PC-9 (cell line): ENCODE results near the gene OR2AT4. TPM values are rescaled to one million over a fixed set of nuclear protein-coding genes. Genes with fewer than 3 reads are reported as not detected.

Experiments used
- BruUV-seq: library from RNA; stranded (reverse); fragments of 400-500 nt; replicated peaks from 2 replicates; lab custom pipeline; 2021; lab: Mats Ljungman, UMichigan
- CTCF ChIA-PET: fragments of 300-600 bp; sonication (Branson Sonifier 250); formaldehyde crosslinking; loops from one replicate; lab custom pipeline; 2022; ENCODE audit warnings: antibody characterized with exemption; lab: Charles Lee
- POLR2A ChIA-PET: fragments of 300-600 bp; sonication (Branson Sonifier 250); formaldehyde crosslinking; loops from one replicate; lab custom pipeline; 2022; ENCODE audit warnings: antibody characterized with exemption; ENCODE audit not compliant: unreplicated experiment; lab: Charles Lee
- DNase-seq, 2 experiments: peaks; one replicate each; pipeline versions ENCODE4 v3.0.0 to v3.0.0-alpha.2; 2015 to 2022; ENCODE audit warnings: mixed read lengths in 1 of 2
- H2AFZ ChIP-seq: fragments of 200-600 bp; sonication (generic); 2 replicates; pipeline ENCODE4 v1.8.1; 2017; ENCODE audit warnings: antibody characterized with exemption
- H3F3A ChIP-seq: fragments of 200-600 bp; sonication (generic); 2 replicates; pipeline ENCODE4 v1.8.1; 2017; ENCODE audit warnings: antibody characterized with exemption, mild to moderate bottlenecking, low read depth; ENCODE audit not compliant: insufficient read depth
- H3K27ac ChIP-seq: fragments of 200-600 bp; sonication (generic); 2 replicates; pipeline ENCODE4 v1.6.1; 2016; ENCODE audit warnings: mixed run types
- H3K27me3 ChIP-seq: fragments of 200-600 bp; sonication (generic); 2 replicates; pipeline ENCODE4 v1.6.1; 2016; ENCODE audit warnings: low read depth, mixed run types; ENCODE audit not compliant: insufficient read depth
- H3K36me3 ChIP-seq: fragments of 200-600 bp; sonication (generic); 2 replicates; pipeline ENCODE4 v1.6.1; 2016; ENCODE audit warnings: low read depth, mixed run types
- H3K4me1 ChIP-seq: fragments of 200-600 bp; sonication (generic); replicated peaks from 2 replicates; pipeline ENCODE4 v1.6.1; 2016; ENCODE audit warnings: mixed run types; ENCODE audit not compliant: insufficient read depth
- H3K4me2 ChIP-seq: fragments of 200-600 bp; sonication (generic); 2 replicates; pipeline ENCODE4 v1.6.1; 2017; ENCODE audit warnings: mixed run types
- H3K4me3 ChIP-seq: fragments of 200-600 bp; sonication (generic); 2 replicates; pipeline ENCODE4 v1.6.1; 2016; ENCODE audit warnings: mixed run types
- H3K79me2 ChIP-seq: fragments of 200-600 bp; sonication (generic); 2 replicates; pipeline ENCODE4 v1.6.1; 2017; ENCODE audit warnings: low read depth, mixed run types
- H3K9me2 ChIP-seq: fragments of 200-600 bp; sonication (generic); 2 replicates; pipeline ENCODE4 v1.8.1; 2017; ENCODE audit warnings: mild to moderate bottlenecking; ENCODE audit not compliant: insufficient read depth
- H3K9me3 ChIP-seq: fragments of 200-600 bp; sonication (generic); 2 replicates; pipeline ENCODE4 v1.8.1; 2016; ENCODE audit warnings: low read depth; ENCODE audit not compliant: insufficient read depth
- H4K20me1 ChIP-seq: fragments of 200-600 bp; sonication (generic); 2 replicates; pipeline ENCODE4 v1.8.1; 2017; ENCODE audit not compliant: insufficient read depth
- CTCF ChIP-seq: fragments of 200-600 bp; sonication (generic); conservative IDR thresholded peaks from 2 replicates; pipeline ENCODE4 v1.6.1; 2017; ENCODE audit warnings: mixed run types, antibody characterized with exemption, mild to moderate bottlenecking, moderate library complexity
- EZH2 ChIP-seq: fragments of 200-600 bp; sonication (generic); IDR thresholded peaks from 2 replicates; pipeline ENCODE4 v1.8.0; 2017; ENCODE audit warnings: antibody characterized with exemption, low read depth
- intact Hi-C: fragments of 100-400 bp; cut with micrococcal nuclease; formaldehyde crosslinking; loops from one replicate; pipeline ENCODE4 v1.10.0; 2022; ENCODE audit not compliant: unreplicated experiment
- total RNA-seq: library from RNA; stranded (reverse); gene quantifications from 2 replicates; pipeline ENCODE4 v1.2.3, GENCODE V29; 2021

Gene OR2AT4
- total RNA-seq, 1 experiment from 2014 or later: 0.11 TPM

DNA sequence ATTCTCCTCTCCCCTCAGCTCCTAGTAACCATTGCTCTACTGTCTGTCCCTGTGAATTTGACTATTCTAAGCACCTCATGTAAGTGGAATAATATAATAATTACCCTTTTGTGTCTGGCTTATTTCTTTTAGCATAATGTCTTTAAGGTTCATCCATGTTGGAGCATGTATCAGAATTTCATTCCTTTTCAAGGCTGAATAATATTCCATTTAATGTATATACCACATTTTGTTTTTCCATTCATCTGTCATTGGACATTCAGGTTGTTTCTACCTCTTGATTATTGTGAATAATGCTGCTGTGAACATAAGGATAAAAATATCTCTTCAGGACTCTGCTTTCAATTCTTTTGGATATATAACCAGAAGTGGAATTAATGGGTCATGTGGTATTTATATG lies 28.1 kb downstream of the OR2AT4 start:
- Histone ChIP-seq H4K20me1 (no peaks in the 10 kb centered on the region), H3K9me3 (no peaks in the 10 kb centered on the region), H2AFZ (no peak overlapping the region), H3K27me3 (peaks cover 23% of the 10 kb centered on the region), H3K27ac (no peak overlapping the region), H3K9me2 (no peaks in the 10 kb centered on the region; the same call in 1 of the 2 replicates), H3K4me2 (no peak overlapping the region), H3K36me3 (no peaks in the 10 kb centered on the region), H3K79me2 (no peaks in the 10 kb centered on the region), H3K4me3 (no peak overlapping the region), H3K4me1 (no peaks in the 10 kb centered on the region), H3F3A (no peaks in the 10 kb centered on the region)
- ChIA-PET POLR2A (no interaction called here), CTCF (no interaction called here)
- no TSS peak for BruUV-seq
- TF ChIP-seq EZH2 (no peak), CTCF (no peak)
- intact Hi-C loops: no loop called here
- DNase-seq: no peak

- intact Hi-C loops: no loop called here
- Histone ChIP-seq H3K4me3 (no peak overlapping the region), H3K9me3 (no peaks in the 10 kb centered on the region), H4K20me1 (no peaks in the 10 kb centered on the region), H3K27me3 (0 out of 2 replicates have a peak, but pooled peaks cover 5% of the 10 kb centered on the region), H3K4me2 (no peak overlapping the region), H3K79me2 (no peaks in the 10 kb centered on the region), H2AFZ (no peak overlapping the region), H3F3A (no peaks in the 10 kb centered on the region), H3K9me2 (no peaks in the 10 kb centered on the region; the same call in 1 of the 2 replicates), H3K4me1 (no peaks in the 10 kb centered on the region), H3K36me3 (no peaks in the 10 kb centered on the region), H3K27ac (no peak overlapping the region)
- BruUV-seq: no TSS peak
- POLR2A ChIA-PET: interaction anchor here (0.5 kb wide), 1 partner anchor 11 kb away, joined by 16 read pairs; no protein-coding TSS in a partner anchor
- no peak for DNase-seq
- no peak for TF ChIP-seq CTCF
- no peak for TF ChIP-seq EZH2
- CTCF ChIA-PET: no interaction called here
Observed at GRCh38 chr11:75066061-75066460, 30.6 kb downstream of the OR2AT4 start.

GRCh38 chr11:75063741-75064314 lies 32.8 kb downstream of the OR2AT4 start:
- Histone ChIP-seq H4K20me1 (no peaks in the 10 kb centered on the region), H3K4me2 (no peak overlapping the region), H3K4me1 (no peaks in the 10 kb centered on the region), H3K4me3 (no peak overlapping the region), H3K27ac (no peak overlapping the region), H2AFZ (peak overlapping the region; percentile 37; the same call in 1 of the 2 replicates), H3K36me3 (no peaks in the 10 kb centered on the region), H3K9me2 (no peaks in the 10 kb centered on the region; the same call in 1 of the 2 replicates), H3K27me3 (no peaks in the 10 kb centered on the region), H3K9me3 (no peaks in the 10 kb centered on the region), H3F3A (no peaks in the 10 kb centered on the region), H3K79me2 (no peaks in the 10 kb centered on the region)
- no peak for DNase-seq
- no TSS peak for BruUV-seq
- no peak for TF ChIP-seq CTCF
- no peak for TF ChIP-seq EZH2
- POLR2A ChIA-PET: no interaction called here
- CTCF ChIA-PET: interaction anchor here (0.5 kb wide), 1 partner anchor 179 kb away, joined by 16 read pairs; no protein-coding TSS in a partner anchor
- intact Hi-C loops: no loop called here
